ENCODE results near the gene FBXO31.

- TF ChIP-seq CTCF (IDR thresholded peaks at IDR 0.05; ENCODE audit: low read depth, low read length) (no peak), EZH2phosphoT487 (IDR thresholded peaks at IDR 0.05; ENCODE audit: low read depth) (no peak)
These were observed 24.9 kb downstream of the FBXO31 start for GRCh38 chr16:87358696-87359095.
